ENCODE results near the gene BLACAT1. TPM values are rescaled to one million over a fixed set of nuclear protein-coding genes. Genes with fewer than 3 reads are reported as not detected.
A peak's percentile ranks its signal among the peaks of the same experiment; 100 is the strongest.
"Not testable (repeated sequence)": the region's sequence is repeated elsewhere in the genome, so short reads cannot be mapped to it uniquely, and the experiment has no call there.

The BLACAT1 gene
- total RNA-seq, 1 experiment from 2014 or later = 0.07 TPM

GRCh38 chr1:205444931-205445645 is 10.8 kb downstream of the BLACAT1 start:
- in situ Hi-C loops (cut with HindIII; ENCODE audit: low pct_unique_long_range_greater_than_20kb, low sequenced_read_pairs) = no loop called here
- DNase-seq (ENCODE audit: low read depth) = no peak

- DNase-seq (ENCODE audit: low read depth) = no peak
- in situ Hi-C loops (cut with HindIII; ENCODE audit: low pct_unique_long_range_greater_than_20kb, low sequenced_read_pairs) = no loop called here
Observed at GRCh38 chr1:205444300-205444930, 11.4 kb downstream of the BLACAT1 start.

- in situ Hi-C loops (cut with HindIII; ENCODE audit: low pct_unique_long_range_greater_than_20kb, low sequenced_read_pairs) = no loop called here
- no peak for DNase-seq (ENCODE audit: low read depth)
Observed at GRCh38 chr1:205443585-205444299, 12.1 kb downstream of the BLACAT1 start.

- DNase-seq (ENCODE audit: low read depth) = peak; percentile 92
- in situ Hi-C loops (cut with HindIII; ENCODE audit: low pct_unique_long_range_greater_than_20kb, low sequenced_read_pairs) = no loop called here
Observed at GRCh38 chr1:205442051-205442725, 13.7 kb downstream of the BLACAT1 start.

- in situ Hi-C loops (cut with HindIII; ENCODE audit: low pct_unique_long_range_greater_than_20kb, low sequenced_read_pairs) = no loop called here
- DNase-seq (ENCODE audit: low read depth) = no peak
Observed at GRCh38 chr1:205441716-205442050, 14.2 kb downstream of the BLACAT1 start.

GRCh38 chr1:205441318-205441633 is 14.6 kb downstream of the BLACAT1 start:
- in situ Hi-C loops (cut with HindIII; ENCODE audit: low pct_unique_long_range_greater_than_20kb, low sequenced_read_pairs) = no loop called here

GRCh38 chr1:205440476-205441317 is 15.1 kb downstream of the BLACAT1 start:
- in situ Hi-C loops (cut with HindIII; ENCODE audit: low pct_unique_long_range_greater_than_20kb, low sequenced_read_pairs) = no loop called here
- peak; percentile 90 for DNase-seq (ENCODE audit: low read depth)

More at GRCh38 chr1:205441318-205441633, 14.6 kb downstream of the BLACAT1 start:
- no peak for DNase-seq (ENCODE audit: low read depth)

- in situ Hi-C loops (cut with HindIII; ENCODE audit: low pct_unique_long_range_greater_than_20kb, low sequenced_read_pairs) = no loop called here
- DNase-seq (ENCODE audit: low read depth) = no peak
Observed at GRCh38 chr1:205440121-205440475, 15.7 kb downstream of the BLACAT1 start.

GRCh38 chr1:205438213-205439158 is 17.4 kb downstream of the BLACAT1 start:
- peak; percentile 52 for DNase-seq (ENCODE audit: low read depth)
- in situ Hi-C loops (cut with HindIII; ENCODE audit: low pct_unique_long_range_greater_than_20kb, low sequenced_read_pairs) = no loop called here

- no peak for DNase-seq (ENCODE audit: low read depth)
- in situ Hi-C loops (cut with HindIII; ENCODE audit: low pct_unique_long_range_greater_than_20kb, low sequenced_read_pairs) = no loop called here
Observed at GRCh38 chr1:205437570-205437969, 18.3 kb downstream of the BLACAT1 start.

- in situ Hi-C loops (cut with HindIII; ENCODE audit: low pct_unique_long_range_greater_than_20kb, low sequenced_read_pairs) = no loop called here
- no peak for DNase-seq (ENCODE audit: low read depth)
Observed at GRCh38 chr1:205436776-205437410, 19.0 kb downstream of the BLACAT1 start.

GRCh38 chr1:205435578-205436573 is 20.0 kb downstream of the BLACAT1 start:
- in situ Hi-C loops (cut with HindIII; ENCODE audit: low pct_unique_long_range_greater_than_20kb, low sequenced_read_pairs) = no loop called here
- no peak for DNase-seq (ENCODE audit: low read depth)

GRCh38 chr1:205434738-205435137 is 21.1 kb downstream of the BLACAT1 start:
- DNase-seq (ENCODE audit: low read depth) = no peak
- in situ Hi-C loops (cut with HindIII; ENCODE audit: low pct_unique_long_range_greater_than_20kb, low sequenced_read_pairs) = no loop called here

- in situ Hi-C loops (cut with HindIII; ENCODE audit: low pct_unique_long_range_greater_than_20kb, low sequenced_read_pairs); DNase-seq (ENCODE audit: low read depth): not testable (repeated sequence)
Observed at GRCh38 chr1:205432692-205433091, 23.2 kb downstream of the BLACAT1 start.

GRCh38 chr1:205432116-205432515 is 23.7 kb downstream of the BLACAT1 start:
- DNase-seq (ENCODE audit: low read depth) = no peak
- in situ Hi-C loops (cut with HindIII; ENCODE audit: low pct_unique_long_range_greater_than_20kb, low sequenced_read_pairs) = no loop called here

Data from Caki2 (cell line).